KMS-11 (cell line): ENCODE measurements around the gene LMTK2.
"Not testable (repeated sequence)": the region's sequence is repeated elsewhere in the genome, so short reads cannot be mapped to it uniquely, and the experiment has no call there.

Experiments
- H2AFZ ChIP-seq: fragments of 200-600 bp; sonication (generic); 2 replicates; pipeline ENCODE4 v1.6.1; 2016; ENCODE audit warnings: antibody characterized with exemption, mixed run types, low read depth
- H3K27ac ChIP-seq: fragments of 200-600 bp; sonication (generic); 2 replicates; pipeline ENCODE4 v1.6.1; 2016; ENCODE audit warnings: mild to moderate bottlenecking, mixed run types
- H3K27me3 ChIP-seq: fragments of 200-600 bp; sonication (generic); 2 replicates; pipeline ENCODE4 v1.6.1; 2017; ENCODE audit warnings: mild to moderate bottlenecking, low read depth, mixed run types, moderate library complexity; ENCODE audit not compliant: insufficient read depth
- H3K36me3 ChIP-seq: fragments of 200-600 bp; sonication (generic); 2 replicates; pipeline ENCODE4 v1.6.1; 2017; ENCODE audit warnings: mild to moderate bottlenecking, mixed run types; ENCODE audit not compliant: insufficient read depth
- H3K4me1 ChIP-seq: fragments of 200-600 bp; sonication (generic); 2 replicates; pipeline ENCODE4 v1.6.1; 2016; ENCODE audit warnings: mild to moderate bottlenecking, low read depth, mixed run types; ENCODE audit not compliant: poor library complexity, severe bottlenecking
- H3K4me2 ChIP-seq: fragments of 200-600 bp; sonication (generic); 2 replicates; pipeline ENCODE4 v1.7.0; 2016; ENCODE audit warnings: mild to moderate bottlenecking, mixed run types
- H3K4me3 ChIP-seq: fragments of 200-600 bp; sonication (generic); IDR thresholded peaks from 2 replicates; pipeline ENCODE4 v1.6.1; 2017; ENCODE audit warnings: low read depth, low read length, mixed read lengths; ENCODE audit not compliant: insufficient read depth
- H3K79me2 ChIP-seq: fragments of 200-600 bp; sonication (generic); 2 replicates; pipeline ENCODE4 v1.6.1; 2016; ENCODE audit warnings: low read depth, mixed run types; ENCODE audit not compliant: insufficient read depth
- H3K9ac ChIP-seq: fragments of 200-600 bp; sonication (generic); 2 replicates; pipeline ENCODE4 v1.6.1; 2016; ENCODE audit warnings: mild to moderate bottlenecking, mixed run types
- H4K20me1 ChIP-seq: fragments of 200-600 bp; sonication (generic); 2 replicates; pipeline ENCODE4 v1.6.1; 2016; ENCODE audit warnings: mild to moderate bottlenecking, mixed run types; ENCODE audit not compliant: insufficient read depth
- TF ChIP-seq, protein P1 (sequence below): fragments of 200-600 bp; sonication (generic); conservative IDR thresholded peaks from 2 replicates; pipeline ENCODE4 v1.6.1; 2017; ENCODE audit warnings: low read depth, mild to moderate bottlenecking, antibody characterized with exemption, low read length, moderate library complexity, mixed read lengths

The LMTK2 gene

DNA sequence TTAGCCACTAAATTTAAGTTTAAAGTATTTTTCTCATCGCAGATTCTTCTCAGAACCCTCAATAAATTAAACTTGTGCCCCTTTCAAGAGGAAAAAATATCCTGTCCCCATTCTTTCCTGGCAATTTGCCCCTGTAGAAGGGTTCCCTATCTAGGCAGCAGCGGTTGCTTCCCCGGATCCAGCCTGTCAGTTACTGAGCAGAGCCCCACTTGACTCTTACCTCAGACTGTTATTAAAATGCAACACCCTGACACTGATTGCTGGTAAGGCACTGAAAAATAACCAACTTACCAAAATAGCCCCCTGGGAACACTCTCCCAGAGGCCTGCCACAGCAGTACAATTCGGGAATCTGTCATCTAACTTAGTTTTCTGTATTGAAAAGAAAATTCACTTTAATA is 13.9 kb downstream of the LMTK2 start:
- TF ChIP-seq, protein P1, sequence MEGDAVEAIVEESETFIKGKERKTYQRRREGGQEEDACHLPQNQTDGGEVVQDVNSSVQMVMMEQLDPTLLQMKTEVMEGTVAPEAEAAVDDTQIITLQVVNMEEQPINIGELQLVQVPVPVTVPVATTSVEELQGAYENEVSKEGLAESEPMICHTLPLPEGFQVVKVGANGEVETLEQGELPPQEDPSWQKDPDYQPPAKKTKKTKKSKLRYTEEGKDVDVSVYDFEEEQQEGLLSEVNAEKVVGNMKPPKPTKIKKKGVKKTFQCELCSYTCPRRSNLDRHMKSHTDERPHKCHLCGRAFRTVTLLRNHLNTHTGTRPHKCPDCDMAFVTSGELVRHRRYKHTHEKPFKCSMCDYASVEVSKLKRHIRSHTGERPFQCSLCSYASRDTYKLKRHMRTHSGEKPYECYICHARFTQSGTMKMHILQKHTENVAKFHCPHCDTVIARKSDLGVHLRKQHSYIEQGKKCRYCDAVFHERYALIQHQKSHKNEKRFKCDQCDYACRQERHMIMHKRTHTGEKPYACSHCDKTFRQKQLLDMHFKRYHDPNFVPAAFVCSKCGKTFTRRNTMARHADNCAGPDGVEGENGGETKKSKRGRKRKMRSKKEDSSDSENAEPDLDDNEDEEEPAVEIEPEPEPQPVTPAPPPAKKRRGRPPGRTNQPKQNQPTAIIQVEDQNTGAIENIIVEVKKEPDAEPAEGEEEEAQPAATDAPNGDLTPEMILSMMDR, result no peak
- Histone ChIP-seq H3K4me3 (no peak overlapping the region), H2AFZ (no peak overlapping the region), H3K27ac (no peak overlapping the region), H3K79me2 (peaks cover 22% of the 10 kb centered on the region; the same call in 1 of the 2 replicates), H3K27me3 (no peaks in the 10 kb centered on the region), H3K9ac (no peak overlapping the region), H3K4me2 (no peak overlapping the region), H4K20me1 (no peaks in the 10 kb centered on the region), H3K4me1 (no peaks in the 10 kb centered on the region), H3K36me3 (no peaks in the 10 kb centered on the region)

DNA sequence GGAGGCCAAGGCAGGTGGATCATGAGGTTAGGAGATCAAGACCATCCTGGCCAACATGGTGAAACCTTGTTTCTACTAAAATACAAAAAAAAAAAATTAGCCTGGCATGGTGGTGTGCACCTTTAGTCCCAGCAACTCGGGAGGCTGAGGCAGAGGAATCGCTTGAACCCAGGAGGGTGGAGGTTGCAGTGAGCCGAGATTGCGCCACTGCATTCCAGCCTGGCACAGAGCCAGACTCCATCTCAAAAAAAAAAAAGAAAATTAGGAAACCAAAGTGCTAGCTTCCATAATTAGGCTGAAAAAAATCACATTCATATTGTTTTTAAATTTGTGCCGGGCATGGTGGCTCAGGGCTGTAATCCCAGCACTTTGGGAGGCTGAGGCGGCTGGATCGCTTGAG is 14.7 kb downstream of the LMTK2 start:
- not testable (repeated sequence) for H3K4me3 ChIP-seq, H3K36me3 ChIP-seq, H2AFZ ChIP-seq, H4K20me1 ChIP-seq, H3K4me1 ChIP-seq, H3K27ac ChIP-seq, H3K9ac ChIP-seq, H3K4me2 ChIP-seq, H3K27me3 ChIP-seq
- peaks cover 22% of the 10 kb centered on the region; the same call in 1 of the 2 replicates for H3K79me2 ChIP-seq

- peaks cover 30% of the 10 kb centered on the region; the same call in 1 of the 2 replicates for H3K79me2 ChIP-seq
- TF ChIP-seq, protein P1, result no peak
- H3K4me1 ChIP-seq, result no peaks in the 10 kb centered on the region
- H3K4me2 ChIP-seq, result no peak overlapping the region
- no peak overlapping the region for H3K27ac ChIP-seq
- no peak overlapping the region for H3K4me3 ChIP-seq
- no peaks in the 10 kb centered on the region for H3K36me3 ChIP-seq
- H4K20me1 ChIP-seq, result no peaks in the 10 kb centered on the region
- H2AFZ ChIP-seq, result no peak overlapping the region
- no peaks in the 10 kb centered on the region for H3K27me3 ChIP-seq
- no peak overlapping the region for H3K9ac ChIP-seq
Measured at GRCh38 chr7:98123365-98123696, 16.7 kb downstream of the LMTK2 start.

DNA sequence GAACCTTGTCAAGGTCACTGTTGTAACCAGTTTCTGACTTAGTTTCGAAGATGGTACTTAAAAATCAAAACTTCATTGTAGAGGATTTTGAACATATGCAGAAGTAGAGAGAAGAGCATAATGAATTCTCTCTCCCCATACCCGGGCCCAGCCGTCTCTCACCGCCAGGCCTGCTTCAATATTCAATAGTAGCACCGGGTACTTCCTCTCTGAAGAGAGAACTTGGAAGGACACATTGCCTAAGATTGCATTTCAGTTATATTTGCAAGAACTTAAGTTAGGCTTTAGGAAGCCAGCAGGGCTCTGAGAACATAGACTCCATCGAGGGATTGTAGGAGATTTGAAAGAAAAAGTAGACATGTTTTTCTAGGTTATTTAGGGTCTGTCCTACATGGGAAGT is 19.1 kb downstream of the LMTK2 start:
- Histone ChIP-seq H3K36me3 (no peaks in the 10 kb centered on the region), H2AFZ (no peak overlapping the region), H3K4me3 (no peak overlapping the region), H3K27me3 (no peaks in the 10 kb centered on the region; the same call in 1 of the 2 replicates), H3K4me2 (no peak overlapping the region), H3K9ac (no peak overlapping the region), H4K20me1 (peaks cover 7% of the 10 kb centered on the region), H3K79me2 (peaks cover 26% of the 10 kb centered on the region; the same call in 1 of the 2 replicates), H3K27ac (no peak overlapping the region), H3K4me1 (peaks cover 6% of the 10 kb centered on the region)
- TF ChIP-seq, protein P1, result no peak

DNA sequence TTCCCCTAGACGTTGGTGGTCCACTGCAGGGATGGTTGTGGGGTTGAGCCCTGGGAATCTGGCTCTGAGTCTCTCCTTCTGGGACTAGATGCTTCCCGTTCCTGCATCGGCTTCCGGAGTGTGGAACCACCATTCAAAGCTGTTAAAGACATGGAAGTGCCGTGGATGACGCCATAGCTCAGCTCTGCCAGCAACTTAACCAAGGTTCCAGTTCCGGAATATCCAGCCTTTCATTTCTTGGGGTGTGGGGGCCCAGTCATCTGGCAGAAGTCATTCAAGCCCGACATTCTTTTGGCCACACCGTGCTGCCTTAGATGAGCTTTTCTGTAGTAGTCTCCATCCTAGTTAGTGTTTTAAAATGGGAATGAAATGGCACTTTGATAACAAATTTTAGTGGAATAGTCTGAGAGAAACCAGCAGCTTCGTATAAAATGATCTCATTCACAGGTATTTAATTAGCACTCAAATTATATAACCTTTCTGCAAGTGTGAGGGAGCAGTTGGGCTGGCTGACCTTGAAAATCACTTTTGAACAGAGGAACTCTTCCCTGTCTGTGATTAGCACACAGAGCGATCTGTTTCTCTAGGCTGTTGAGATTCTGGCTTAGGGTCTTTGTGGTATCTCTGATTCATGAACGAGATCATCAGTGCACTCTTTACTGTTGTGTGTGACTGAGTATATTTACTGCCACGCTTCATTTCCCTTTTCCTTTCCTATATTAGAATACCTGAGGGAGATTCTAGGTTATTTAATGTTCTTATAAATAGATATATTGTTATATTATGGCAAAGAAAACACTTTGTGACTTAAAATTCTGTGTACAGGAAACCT is 19.9 kb downstream of the LMTK2 start:
- no peaks in the 10 kb centered on the region for H3K36me3 ChIP-seq
- H2AFZ ChIP-seq, result no peak overlapping the region
- no peak overlapping the region for H3K27ac ChIP-seq
- H3K79me2 ChIP-seq, result peaks cover 18% of the 10 kb centered on the region; the same call in 1 of the 2 replicates
- H4K20me1 ChIP-seq, result peaks cover 13% of the 10 kb centered on the region
- H3K4me2 ChIP-seq, result no peak overlapping the region
- H3K4me1 ChIP-seq, result peaks cover 13% of the 10 kb centered on the region
- TF ChIP-seq, protein P1, result no peak
- no peaks in the 10 kb centered on the region; the same call in 1 of the 2 replicates for H3K27me3 ChIP-seq
- H3K9ac ChIP-seq, result no peak overlapping the region
- no peak overlapping the region for H3K4me3 ChIP-seq
